ENCODE data around the gene CSRP3. TPM values are rescaled to one million over a fixed set of nuclear protein-coding genes. Genes with fewer than 3 reads are reported as not detected.

Gene CSRP3
- total and polyA plus RNA-seq, 2 donors (not counting 3 experiments of a cell fraction or from before 2014, with no cell fraction given), result not detected

- Histone ChIP-seq H3K4me1 (ENCODE audit: control insufficient read depth, extremely low read depth, insufficient read depth, low read length) (peaks cover 7% of the 10 kb centered on the region), H3K36me3 (ENCODE audit: control insufficient read depth in 2 of 2, extremely low read depth in 1 of 2, insufficient read depth in 2 of 2, low read length in 2 of 2) (no peaks in the 10 kb centered on the region), H3K9ac (replicated peaks; ENCODE audit: extremely low read depth, insufficient read depth, low read length) (no peak overlapping the region), H3K79me2 (ENCODE audit: control insufficient read depth, insufficient read depth, low read length) (no peaks in the 10 kb centered on the region), H3K9me1 (replicated peaks; ENCODE audit: control insufficient read depth, extremely low read depth, insufficient read depth, low read length) (no peaks in the 10 kb centered on the region), H3K9me3 (replicated peaks; ENCODE audit: control insufficient read depth, insufficient read depth, low read length) (no peaks in the 10 kb centered on the region), H3K4me2 (ENCODE audit: insufficient read depth, low read length) (no peak overlapping the region), H3K4me3 (replicated peaks in 1 of 3; ENCODE audit: insufficient read depth in 1 of 3, low read depth in 1 of 3, low read length in 3 of 3) (no peak overlapping the region), H4K20me1 (replicated peaks; ENCODE audit: control insufficient read depth, extremely low read depth, insufficient read depth, low read length) (no peaks in the 10 kb centered on the region), H3K27me3 (ENCODE audit: control insufficient read depth in 2 of 2, insufficient read depth in 2 of 2, low read length in 2 of 2) (no peaks in the 10 kb centered on the region), H2AFZ (ENCODE audit: low read depth, low read length) (no peak overlapping the region), H3K27ac (ENCODE audit: insufficient read depth, low read depth, low read length) (no peak overlapping the region)
- BruUV-seq (replicated peaks), result no TSS peak
- intact Hi-C loops (cut with micrococcal nuclease) (no loop called here), dilution Hi-C loops (cut with MboI; ENCODE audit: extremely low pct_ligation_motif_present, low sequenced_read_pairs) (no loop called here)
- DNase-seq (ENCODE audit: low read depth, low spot score) (no peak), FAIRE-seq (no peak)
- ChIA-PET CTCF (interaction anchor here (1.0 kb wide), 1 partner anchor 12 kb away, joined by 5 read pairs; no protein-coding TSS in a partner anchor), POLR2A (no interaction called here)
- no peak for TF ChIP-seq POLR2AphosphoS5 (IDR thresholded peaks at IDR 0.05; ENCODE audit: insufficient read depth, low read depth, low read length)
- TF ChIP-seq EZH2 (IDR thresholded peaks at IDR 0.05; ENCODE audit: borderline replicate concordance, low read depth, low read length, severe bottlenecking), result no peak
- TF ChIP-seq MAX (IDR thresholded peaks at IDR 0.05; ENCODE audit: insufficient read depth, insufficient read length), result no peak
- TF ChIP-seq CTCF (IDR thresholded peaks at IDR 0.05; ENCODE audit: extremely low read depth in 1 of 2, insufficient read depth in 1 of 2, low read depth in 1 of 2, low read length in 2 of 2), result no peak
- no peak for TF ChIP-seq JUN (IDR thresholded peaks at IDR 0.05; ENCODE audit: borderline replicate concordance, insufficient read depth, insufficient read length, low read depth)
- TF ChIP-seq MYC (IDR thresholded peaks at IDR 0.05; ENCODE audit: low read depth, low read length), result no peak
- no peak for TF ChIP-seq GATA2 (IDR thresholded peaks at IDR 0.05; ENCODE audit: insufficient read depth, insufficient read length, low read depth, low read length)
- no peak for TF ChIP-seq POLR2A (IDR thresholded peaks at IDR 0.05; ENCODE audit: low read depth, low read length)
- TF ChIP-seq FOS (IDR thresholded peaks at IDR 0.05; ENCODE audit: borderline replicate concordance, insufficient read depth, low read length), result no peak
Measured at GRCh38 chr11:19194620-19195308, 7.0 kb downstream of the CSRP3 start.

Data from endothelial cell of umbilical vein (primary cell).